Measurements from ENCODE around the gene SOX8.

The SOX8 gene

DNA sequence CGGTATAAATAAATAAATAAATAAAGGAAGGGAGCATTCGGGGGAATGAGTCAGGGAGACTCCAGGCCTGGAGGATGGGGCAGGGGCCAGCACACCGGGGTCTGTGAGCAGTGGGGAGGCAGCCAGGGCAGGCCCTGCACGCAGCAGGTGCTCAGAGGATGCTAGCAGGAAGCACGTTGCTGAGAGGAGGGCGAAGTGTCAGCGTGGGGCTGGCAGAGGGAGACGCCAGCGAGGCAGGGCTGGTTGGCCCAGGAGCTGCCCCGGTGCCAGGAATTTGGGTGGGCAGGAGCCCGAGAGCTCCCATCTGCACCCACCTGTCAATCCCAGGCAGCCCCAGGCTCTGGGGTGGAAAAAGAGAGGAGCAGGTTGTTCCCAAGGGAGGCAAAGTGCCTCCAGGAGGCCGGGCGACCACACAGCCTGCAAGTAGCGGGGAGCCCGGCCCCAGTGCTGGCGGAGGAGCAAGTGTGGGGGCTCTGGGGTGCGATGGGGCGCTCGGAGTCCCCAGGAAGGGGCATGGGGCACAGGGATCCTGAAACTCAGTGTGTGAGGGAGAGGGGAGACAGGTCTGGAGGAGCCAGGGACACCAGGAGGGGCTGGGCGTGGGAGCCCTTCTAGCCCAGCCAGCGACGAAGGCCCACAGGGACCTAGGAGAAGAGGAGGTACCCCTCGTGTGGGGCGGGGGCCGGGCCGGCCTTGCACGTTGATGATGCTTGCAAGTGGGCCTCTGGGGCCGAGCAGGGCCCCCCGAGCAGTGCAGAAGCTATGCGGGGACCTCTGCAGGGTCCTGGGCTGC, 28.0 kb downstream of the SOX8 start:
- H3K4me3 ChIP-seq (ENCODE audit: insufficient read length, low read depth): no peak overlapping the region
- TF ChIP-seq SUZ12 (IDR thresholded peaks at IDR 0.05; ENCODE audit: extremely low read depth, insufficient read depth, insufficient read length) (no peak), YY1 (IDR thresholded peaks at IDR 0.05; ENCODE audit: insufficient read depth, insufficient read length) (no peak), ZNF274 (IDR thresholded peaks at IDR 0.05; ENCODE audit: low read depth, low read length) (no peak)
- peaks cover 9% of the 10 kb centered on the region for H3K27me3 ChIP-seq (ENCODE audit: insufficient read depth, insufficient read length)

DNA sequence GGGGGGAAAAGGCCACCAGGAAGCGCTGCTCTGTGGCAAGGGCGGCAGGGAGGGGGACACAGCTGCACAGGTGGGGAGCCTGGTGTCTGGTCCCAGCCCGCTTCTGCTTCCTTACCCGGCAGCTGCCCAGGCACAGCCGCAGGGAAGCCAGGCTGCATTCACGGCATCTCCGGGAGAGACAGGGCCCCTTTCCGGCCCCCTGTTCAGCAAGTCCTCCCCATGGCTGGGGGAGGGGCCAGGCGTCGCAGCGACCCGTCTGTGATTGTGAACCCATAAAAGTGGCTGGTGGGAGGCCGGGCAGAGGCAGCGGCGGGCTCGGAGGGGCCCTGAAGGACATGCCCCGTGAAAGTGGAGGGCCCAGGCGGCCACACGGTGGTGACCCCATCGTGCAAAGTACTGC, 28.7 kb downstream of the SOX8 start:
- Histone ChIP-seq H3K9ac (ENCODE audit: insufficient read length, low read depth) (peak overlapping the region; percentile 32), H3K36me3 (ENCODE audit: insufficient read depth, insufficient read length, low read length) (no peaks in the 10 kb centered on the region), H3K4me3 (ENCODE audit: insufficient read length, low read depth) (no peak overlapping the region), H3K4me1 (ENCODE audit: insufficient read depth, insufficient read length) (peaks cover 30% of the 10 kb centered on the region), H3K27me3 (ENCODE audit: insufficient read depth, insufficient read length) (peaks cover 9% of the 10 kb centered on the region), H3K9me3 (ENCODE audit: insufficient read depth, low read length) (no peaks in the 10 kb centered on the region)
- no peak for TF ChIP-seq ZNF274 (IDR thresholded peaks at IDR 0.05; ENCODE audit: low read depth, low read length)
- TF ChIP-seq YY1 (IDR thresholded peaks at IDR 0.05; ENCODE audit: insufficient read depth, insufficient read length): no peak
- TF ChIP-seq SUZ12 (IDR thresholded peaks at IDR 0.05; ENCODE audit: extremely low read depth, insufficient read depth, insufficient read length): no peak
- DNase-seq (ENCODE audit: low read depth, low spot score): no peak

More for the DNA sequence above, 28.0 kb downstream of the SOX8 start:
- Histone ChIP-seq H3K9me3 (ENCODE audit: insufficient read depth, low read length) (no peaks in the 10 kb centered on the region), H3K4me1 (ENCODE audit: insufficient read depth, insufficient read length) (peaks cover 27% of the 10 kb centered on the region), H3K36me3 (ENCODE audit: insufficient read depth, insufficient read length, low read length) (no peaks in the 10 kb centered on the region), H3K9ac (ENCODE audit: insufficient read length, low read depth) (no peak overlapping the region)
- no peak for DNase-seq (ENCODE audit: low read depth, low spot score)

DNA sequence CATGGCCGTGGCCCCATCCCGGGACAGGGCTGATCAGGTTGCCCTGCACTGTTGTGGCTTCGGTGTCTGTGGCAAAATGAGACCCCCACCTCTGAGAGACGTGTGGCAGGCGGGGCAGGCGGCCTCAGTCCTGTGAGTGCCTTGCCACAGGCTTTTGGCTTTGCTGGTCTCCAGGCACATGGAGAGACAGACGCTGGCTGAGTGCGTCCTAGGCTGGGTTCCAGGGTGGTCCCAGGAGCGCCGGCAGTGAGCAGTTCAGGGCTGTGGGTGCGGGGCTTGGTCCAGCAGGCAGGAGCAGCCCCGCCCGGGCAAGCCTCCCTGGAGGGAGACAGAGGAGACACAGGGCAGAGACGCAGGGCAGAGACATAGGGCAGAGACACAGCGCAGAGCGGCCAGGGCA, 29.2 kb downstream of the SOX8 start:
- H3K9ac ChIP-seq (ENCODE audit: insufficient read length, low read depth): peak overlapping the region; percentile 32
- no peaks in the 10 kb centered on the region for H3K36me3 ChIP-seq (ENCODE audit: insufficient read depth, insufficient read length, low read length)
- peaks cover 9% of the 10 kb centered on the region for H3K27me3 ChIP-seq (ENCODE audit: insufficient read depth, insufficient read length)
- TF ChIP-seq SUZ12 (IDR thresholded peaks at IDR 0.05; ENCODE audit: extremely low read depth, insufficient read depth, insufficient read length) (no peak), YY1 (IDR thresholded peaks at IDR 0.05; ENCODE audit: insufficient read depth, insufficient read length) (no peak), ZNF274 (IDR thresholded peaks at IDR 0.05; ENCODE audit: low read depth, low read length) (no peak)
- H3K4me1 ChIP-seq (ENCODE audit: insufficient read depth, insufficient read length): peaks cover 27% of the 10 kb centered on the region
- H3K4me3 ChIP-seq (ENCODE audit: insufficient read length, low read depth): no peak overlapping the region
- no peaks in the 10 kb centered on the region for H3K9me3 ChIP-seq (ENCODE audit: insufficient read depth, low read length)
- DNase-seq (ENCODE audit: low read depth, low spot score): no peak

DNA sequence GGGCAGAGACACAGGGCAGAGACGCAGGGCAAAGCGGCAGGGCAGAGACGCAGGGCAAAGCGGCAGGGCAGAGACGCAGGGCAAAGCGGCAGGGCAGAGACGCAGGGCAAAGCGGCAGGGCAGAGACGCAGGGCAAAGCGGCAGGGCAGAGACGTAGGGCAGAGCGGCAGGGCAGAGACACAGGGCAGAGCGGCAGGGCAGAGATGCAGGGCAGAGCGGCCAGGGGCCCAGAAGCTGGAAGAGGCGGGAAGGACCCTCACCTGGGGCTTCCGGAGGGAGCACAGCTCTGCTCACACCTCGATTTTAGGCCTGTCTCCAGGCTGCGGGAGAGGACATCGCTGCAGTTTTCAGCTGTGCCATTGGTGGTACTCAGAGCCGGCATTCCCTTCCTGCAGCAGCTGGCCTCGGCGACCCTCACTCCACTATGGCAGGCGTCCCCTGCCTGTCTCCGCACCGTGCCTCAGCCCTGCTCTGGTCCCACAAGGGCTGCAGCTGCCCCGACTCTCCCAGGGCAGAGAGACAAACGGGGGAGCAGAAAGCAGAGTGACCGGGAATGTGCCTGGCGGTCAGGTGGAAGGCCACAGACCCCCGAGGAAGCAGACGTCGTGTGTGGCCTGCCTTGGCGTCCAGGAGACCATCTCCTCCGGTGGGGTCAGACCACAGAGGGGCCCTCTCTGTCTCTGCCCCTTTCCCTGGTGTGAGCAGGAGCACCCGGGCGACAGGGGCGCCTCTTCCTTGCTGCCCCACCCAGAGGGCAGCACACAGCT, 29.9 kb downstream of the SOX8 start:
- peak overlapping the region; percentile 21 for H3K9ac ChIP-seq (ENCODE audit: insufficient read length, low read depth)
- no peaks in the 10 kb centered on the region for H3K9me3 ChIP-seq (ENCODE audit: insufficient read depth, low read length)
- H3K4me1 ChIP-seq (ENCODE audit: insufficient read depth, insufficient read length): peaks cover 27% of the 10 kb centered on the region
- TF ChIP-seq YY1 (IDR thresholded peaks at IDR 0.05; ENCODE audit: insufficient read depth, insufficient read length) (no peak), SUZ12 (IDR thresholded peaks at IDR 0.05; ENCODE audit: extremely low read depth, insufficient read depth, insufficient read length) (no peak)
- H3K27me3 ChIP-seq (ENCODE audit: insufficient read depth, insufficient read length): peaks cover 9% of the 10 kb centered on the region
- no peak overlapping the region for H3K4me3 ChIP-seq (ENCODE audit: insufficient read length, low read depth)
- H3K36me3 ChIP-seq (ENCODE audit: insufficient read depth, insufficient read length, low read length): no peaks in the 10 kb centered on the region
- no peak for DNase-seq (ENCODE audit: low read depth, low spot score)

DNA sequence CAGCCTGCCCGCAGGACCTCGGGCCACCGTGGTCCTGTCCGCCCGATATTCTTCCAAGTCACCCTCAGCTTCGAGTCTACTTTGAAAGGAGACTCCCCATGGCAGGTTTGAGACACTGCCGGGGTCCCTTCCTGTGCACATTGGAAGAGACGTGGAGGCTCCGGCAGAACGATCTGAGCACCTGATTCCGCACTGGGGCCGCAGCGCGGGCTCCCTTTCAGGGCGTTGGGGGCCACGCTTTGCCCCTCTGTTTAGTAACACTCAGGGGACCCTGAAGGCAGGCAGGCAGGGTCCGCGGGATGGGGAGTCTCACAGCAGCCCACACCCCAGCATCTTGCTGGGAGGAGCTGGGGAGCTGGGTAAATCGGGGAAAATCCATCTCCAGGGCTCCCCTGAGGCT, 30.6 kb downstream of the SOX8 start:
- DNase-seq (ENCODE audit: low read depth, low spot score): no peak
- no peak for TF ChIP-seq ZNF274 (IDR thresholded peaks at IDR 0.05; ENCODE audit: low read depth, low read length)
- TF ChIP-seq SUZ12 (IDR thresholded peaks at IDR 0.05; ENCODE audit: extremely low read depth, insufficient read depth, insufficient read length): no peak
- no peak for TF ChIP-seq YY1 (IDR thresholded peaks at IDR 0.05; ENCODE audit: insufficient read depth, insufficient read length)
- Histone ChIP-seq H3K9ac (ENCODE audit: insufficient read length, low read depth) (no peak overlapping the region), H3K4me1 (ENCODE audit: insufficient read depth, insufficient read length) (peaks cover 27% of the 10 kb centered on the region), H3K27me3 (ENCODE audit: insufficient read depth, insufficient read length) (peaks cover 9% of the 10 kb centered on the region), H3K4me3 (ENCODE audit: insufficient read length, low read depth) (no peak overlapping the region), H3K36me3 (ENCODE audit: insufficient read depth, insufficient read length, low read length) (no peaks in the 10 kb centered on the region), H3K9me3 (ENCODE audit: insufficient read depth, low read length) (no peaks in the 10 kb centered on the region)

DNA sequence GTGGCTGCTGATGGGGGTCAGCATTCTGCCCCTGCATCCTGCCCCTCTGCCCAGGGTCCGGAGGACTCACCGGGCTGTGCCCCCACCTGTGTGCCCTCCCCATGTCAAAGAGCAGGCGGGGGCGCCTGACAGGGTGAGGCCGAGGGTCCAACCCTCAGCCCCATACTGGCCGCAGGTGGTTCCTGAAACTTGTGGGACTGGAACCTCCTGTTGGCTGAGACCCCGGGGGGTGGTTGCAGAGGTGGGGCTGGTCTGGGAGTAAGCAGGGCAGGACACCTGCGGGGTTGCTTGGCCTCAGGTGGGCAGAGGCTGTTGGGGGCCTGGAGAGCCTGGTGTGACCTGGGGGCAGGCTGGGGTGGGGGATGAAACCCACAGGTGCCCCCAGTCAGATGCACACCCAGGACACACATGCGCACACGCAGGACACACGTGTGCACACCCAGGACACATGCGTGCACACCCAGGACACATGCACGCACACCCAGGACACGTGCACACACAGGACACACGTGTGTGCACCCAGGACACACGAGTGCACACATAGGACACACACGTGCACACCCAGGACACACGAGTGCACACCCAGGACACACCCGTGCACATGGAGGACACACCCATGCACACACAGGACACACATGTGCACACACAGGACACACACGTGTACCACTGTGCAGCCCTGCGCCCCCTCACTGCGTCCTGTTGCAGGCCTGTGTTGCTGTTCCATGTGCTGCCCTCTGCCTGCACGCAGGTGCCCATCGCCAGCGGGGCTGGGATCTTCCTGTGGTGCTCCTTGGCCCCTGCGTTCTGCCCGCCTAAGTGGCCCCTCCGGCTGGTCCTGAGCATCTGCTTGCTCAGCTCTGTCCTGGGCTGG, 31.4 kb downstream of the SOX8 start:
- H3K36me3 ChIP-seq (ENCODE audit: insufficient read depth, insufficient read length, low read length): no peaks in the 10 kb centered on the region
- peaks cover 9% of the 10 kb centered on the region for H3K27me3 ChIP-seq (ENCODE audit: insufficient read depth, insufficient read length)
- no peak overlapping the region for H3K9ac ChIP-seq (ENCODE audit: insufficient read length, low read depth)
- no peak for TF ChIP-seq SUZ12 (IDR thresholded peaks at IDR 0.05; ENCODE audit: extremely low read depth, insufficient read depth, insufficient read length)
- TF ChIP-seq ZNF274 (IDR thresholded peaks at IDR 0.05; ENCODE audit: low read depth, low read length): no peak
- no peak for TF ChIP-seq YY1 (IDR thresholded peaks at IDR 0.05; ENCODE audit: insufficient read depth, insufficient read length)
- peaks cover 27% of the 10 kb centered on the region for H3K4me1 ChIP-seq (ENCODE audit: insufficient read depth, insufficient read length)
- no peak for DNase-seq (ENCODE audit: low read depth, low spot score)
- no peaks in the 10 kb centered on the region for H3K9me3 ChIP-seq (ENCODE audit: insufficient read depth, low read length)
- H3K4me3 ChIP-seq (ENCODE audit: insufficient read length, low read depth): no peak overlapping the region
